ENCODE data around the gene HMCN1.

HMCN1 gene

DNA sequence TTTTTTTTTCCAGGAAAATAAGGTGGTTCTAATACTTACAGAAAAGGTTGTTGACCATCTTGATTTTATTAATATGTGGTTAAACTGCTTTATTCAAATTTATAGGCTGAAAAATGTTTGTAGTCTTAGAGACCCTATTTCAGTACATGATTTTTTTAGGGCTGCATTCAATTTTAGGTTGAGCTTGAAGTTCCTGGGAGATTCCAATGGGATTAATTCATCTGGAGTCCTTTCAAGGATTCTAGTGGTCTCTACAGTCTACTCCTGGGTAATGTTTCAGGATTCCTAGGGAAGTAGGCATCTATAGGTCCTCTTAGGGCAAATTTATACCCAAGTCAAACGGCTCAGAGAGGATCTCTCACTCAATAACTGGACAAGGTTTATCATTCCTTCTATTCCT is 126.7 kb downstream of the HMCN1 start:
- no peak overlapping the region for H3K4me3 ChIP-seq (ENCODE audit: low read depth, low read length)
- TF ChIP-seq, protein P1, sequence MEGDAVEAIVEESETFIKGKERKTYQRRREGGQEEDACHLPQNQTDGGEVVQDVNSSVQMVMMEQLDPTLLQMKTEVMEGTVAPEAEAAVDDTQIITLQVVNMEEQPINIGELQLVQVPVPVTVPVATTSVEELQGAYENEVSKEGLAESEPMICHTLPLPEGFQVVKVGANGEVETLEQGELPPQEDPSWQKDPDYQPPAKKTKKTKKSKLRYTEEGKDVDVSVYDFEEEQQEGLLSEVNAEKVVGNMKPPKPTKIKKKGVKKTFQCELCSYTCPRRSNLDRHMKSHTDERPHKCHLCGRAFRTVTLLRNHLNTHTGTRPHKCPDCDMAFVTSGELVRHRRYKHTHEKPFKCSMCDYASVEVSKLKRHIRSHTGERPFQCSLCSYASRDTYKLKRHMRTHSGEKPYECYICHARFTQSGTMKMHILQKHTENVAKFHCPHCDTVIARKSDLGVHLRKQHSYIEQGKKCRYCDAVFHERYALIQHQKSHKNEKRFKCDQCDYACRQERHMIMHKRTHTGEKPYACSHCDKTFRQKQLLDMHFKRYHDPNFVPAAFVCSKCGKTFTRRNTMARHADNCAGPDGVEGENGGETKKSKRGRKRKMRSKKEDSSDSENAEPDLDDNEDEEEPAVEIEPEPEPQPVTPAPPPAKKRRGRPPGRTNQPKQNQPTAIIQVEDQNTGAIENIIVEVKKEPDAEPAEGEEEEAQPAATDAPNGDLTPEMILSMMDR (IDR thresholded peaks at IDR 0.05; ENCODE audit: insufficient read depth, low read length, missing control alignments) = no peak
- DNase-seq (ENCODE audit: low read depth, low spot score) = no peak
- CTCF ChIA-PET = interaction anchor here (1.0 to 1.9 kb wide), 5 partner anchors 9 to 140 kb away, joined by 3 to 6 read pairs (median 3); no protein-coding TSS in a partner anchor
- POLR2A ChIA-PET = interaction anchor here (1.2 kb wide), 1 partner anchor 127 kb away, joined by 3 read pairs; the partner anchor contains the start of gene HMCN1

DNA sequence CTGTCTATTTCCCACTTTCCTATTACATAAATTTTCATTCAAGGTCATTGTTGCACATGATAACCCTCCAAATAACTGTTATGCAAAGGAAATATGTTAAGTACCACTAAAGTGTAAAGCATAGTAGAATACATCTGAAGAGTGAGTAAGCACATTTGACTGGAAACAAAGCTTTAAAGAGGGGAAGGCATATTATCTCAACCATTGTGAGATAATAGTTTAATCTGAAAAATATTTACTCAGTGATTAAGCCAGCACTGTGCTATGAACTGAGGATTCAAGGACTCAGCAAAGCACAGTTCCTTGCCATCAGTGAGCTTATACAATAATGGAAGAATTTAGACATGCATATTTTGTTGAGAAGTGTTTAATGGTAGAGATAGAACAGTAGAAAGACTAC is 127.4 kb downstream of the HMCN1 start:
- H3K4me3 ChIP-seq (ENCODE audit: low read depth, low read length) = no peak overlapping the region
- TF ChIP-seq, protein P1 (IDR thresholded peaks at IDR 0.05; ENCODE audit: insufficient read depth, low read length, missing control alignments) = no peak
- ChIA-PET CTCF (interaction anchor here (1.1 to 1.6 kb wide), 2 partner anchors 9 to 134 kb away, joined by 3 read pairs; no protein-coding TSS in a partner anchor), POLR2A (interaction anchor here (1.2 kb wide), 1 partner anchor 128 kb away, joined by 3 read pairs; the partner anchor contains the start of gene HMCN1)
- no peak for DNase-seq (ENCODE audit: low read depth, low spot score)

DNA sequence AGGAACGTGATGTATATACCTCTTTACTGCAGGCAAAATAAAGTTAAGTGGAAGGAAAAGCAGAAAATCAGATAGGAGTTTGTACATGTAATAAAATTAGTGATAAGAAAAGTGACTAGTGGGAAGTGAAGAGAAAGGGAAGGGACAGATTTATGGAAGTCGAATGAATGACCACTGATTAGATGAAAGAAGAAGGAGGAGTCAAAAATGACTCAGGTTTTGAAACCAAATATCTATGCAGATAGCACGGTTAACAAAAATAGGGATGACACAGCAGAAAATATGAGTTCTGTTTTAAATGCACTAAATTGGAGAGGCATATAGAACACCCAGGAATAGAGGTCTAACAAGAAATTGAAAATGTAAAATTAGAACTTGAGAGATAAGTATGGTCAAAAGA is 128.0 kb downstream of the HMCN1 start:
- no peak for DNase-seq (ENCODE audit: low read depth, low spot score)
- no peak overlapping the region for H3K4me3 ChIP-seq (ENCODE audit: low read depth, low read length)
- CTCF ChIA-PET = interaction anchor here (1.1 to 1.6 kb wide), 2 partner anchors 8 to 135 kb away, joined by 3 read pairs; no protein-coding TSS in a partner anchor
- TF ChIP-seq, protein P1 (IDR thresholded peaks at IDR 0.05; ENCODE audit: insufficient read depth, low read length, missing control alignments) = no peak
- POLR2A ChIA-PET = no interaction called here

GRCh38 chr1:185864331-185864730 is 130.1 kb downstream of the HMCN1 start:
- DNase-seq (ENCODE audit: low read depth, low spot score) = no peak
- ChIA-PET POLR2A (interaction anchor here (0.6 kb wide), 1 partner anchor 53 kb away, joined by 3 read pairs; no protein-coding TSS in a partner anchor), CTCF (no interaction called here)
- TF ChIP-seq, protein P1 (IDR thresholded peaks at IDR 0.05; ENCODE audit: insufficient read depth, low read length, missing control alignments) = no peak
- H3K4me3 ChIP-seq (ENCODE audit: low read depth, low read length) = no peak overlapping the region

DNA sequence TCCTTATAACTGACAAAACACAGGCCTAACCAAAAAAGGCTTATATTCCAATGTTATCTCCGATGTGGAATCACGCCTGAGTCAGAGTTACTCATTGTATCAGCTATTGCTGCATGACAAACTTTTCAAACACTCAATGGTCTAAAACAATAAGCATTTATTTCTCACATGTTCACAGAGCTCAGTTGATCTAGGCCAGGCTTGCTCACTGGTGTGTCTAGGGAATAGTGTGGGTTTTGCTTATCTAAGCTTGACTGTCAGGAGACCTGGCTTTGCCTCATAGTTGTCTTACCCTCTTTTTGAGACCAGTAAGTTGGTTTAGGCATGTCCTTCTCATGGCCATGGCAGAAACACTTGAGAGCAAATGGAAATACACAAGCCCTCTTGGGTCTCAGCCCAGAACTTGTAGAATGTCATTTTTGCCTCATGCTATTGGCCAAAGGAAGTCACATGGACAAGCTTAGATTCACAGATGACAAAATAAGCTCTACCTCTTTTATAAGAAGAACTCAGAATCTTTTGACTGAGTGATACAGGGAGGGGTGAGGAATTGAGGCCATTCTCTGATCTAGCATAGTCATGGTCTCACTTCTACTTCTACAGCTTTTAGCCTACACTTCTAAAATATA is 130.8 kb downstream of the HMCN1 start:
- ChIA-PET POLR2A (interaction anchor here (0.6 kb wide), 1 partner anchor 53 kb away, joined by 3 read pairs; no protein-coding TSS in a partner anchor), CTCF (no interaction called here)
- H3K4me3 ChIP-seq (ENCODE audit: low read depth, low read length) = no peak overlapping the region
- TF ChIP-seq, protein P1 (IDR thresholded peaks at IDR 0.05; ENCODE audit: insufficient read depth, low read length, missing control alignments) = no peak
- DNase-seq (ENCODE audit: low read depth, low spot score) = peak; percentile 63

DNA sequence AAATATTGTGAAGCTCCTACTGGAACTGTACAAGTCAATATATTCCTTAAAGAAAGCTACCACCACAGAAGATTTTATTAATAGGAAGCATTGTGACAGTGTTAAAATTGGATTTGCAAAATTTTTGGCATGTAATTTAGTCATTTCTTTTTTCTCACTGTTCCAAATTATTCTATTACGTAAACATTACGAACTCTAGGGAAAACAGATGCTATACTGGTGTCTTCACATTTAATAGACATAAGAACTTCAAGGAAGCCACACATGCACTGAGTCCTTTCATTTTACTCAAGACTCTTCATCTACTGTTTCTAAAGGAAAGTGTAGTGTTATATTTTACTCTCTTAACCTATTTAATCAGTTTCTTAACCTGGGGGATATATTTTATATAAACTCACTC is 135.4 kb downstream of the HMCN1 start:
- POLR2A ChIA-PET = no interaction called here
- TF ChIP-seq, protein P1 (IDR thresholded peaks at IDR 0.05; ENCODE audit: insufficient read depth, low read length, missing control alignments) = no peak

More for the DNA sequence above, 135.4 kb downstream of the HMCN1 start:
- no peak for DNase-seq (ENCODE audit: low read depth, low spot score)
- H3K4me3 ChIP-seq (ENCODE audit: low read depth, low read length) = no peak overlapping the region
- CTCF ChIA-PET = interaction anchor here (0.7 kb wide), 1 partner anchor 136 kb away, joined by 3 read pairs; no protein-coding TSS in a partner anchor
